MM.1S (cell line): Measurements from ENCODE around the gene CCL20.

Experiments used
- DNase-seq: peaks from one replicate; pipeline ENCODE4 v3.0.0-alpha.2; 2015
- H2AFZ ChIP-seq: fragments of 300-600 bp; sonication (generic); 2 replicates; pipeline ENCODE4 v1.6.0; 2016; ENCODE audit warnings: antibody characterized with exemption, low read length
- H3F3A ChIP-seq: fragments of 300-600 bp; sonication (generic); 2 replicates; pipeline ENCODE4 v1.6.1; 2016; ENCODE audit warnings: mild to moderate bottlenecking, antibody characterized with exemption, low read length, moderate library complexity, mixed read lengths; ENCODE audit not compliant: insufficient read depth
- H3K27ac ChIP-seq: fragments of 300-600 bp; sonication (generic); 2 replicates; pipeline ENCODE4 v1.5.1; 2016; ENCODE audit warnings: mild to moderate bottlenecking, low read length
- H3K27me3 ChIP-seq: fragments of 300-600 bp; sonication (generic); replicated peaks from 2 replicates; pipeline ENCODE4 v1.6.0; 2016; ENCODE audit warnings: low read length; ENCODE audit not compliant: insufficient read depth
- H3K36me3 ChIP-seq: fragments of 300-600 bp; sonication (generic); replicated peaks from 2 replicates; pipeline ENCODE4 v1.6.1; 2016; ENCODE audit warnings: mild to moderate bottlenecking, low read length, mixed read lengths; ENCODE audit not compliant: insufficient read depth
- H3K4me1 ChIP-seq: fragments of 300-600 bp; sonication (generic); 2 replicates; pipeline ENCODE4 v1.6.1; 2016; ENCODE audit warnings: low read length, mixed read lengths
- H3K4me2 ChIP-seq: fragments of 300-600 bp; sonication (generic); 2 replicates; pipeline ENCODE4 v1.6.0; 2016; ENCODE audit warnings: low read depth, low read length
- H3K4me3 ChIP-seq: fragments of 300-600 bp; sonication (generic); 2 replicates; pipeline ENCODE4 v1.5.1; 2016; ENCODE audit warnings: low read length, mixed read lengths
- H3K79me2 ChIP-seq: fragments of 300-600 bp; sonication (generic); 2 replicates; pipeline ENCODE4 v1.6.1; 2016; ENCODE audit warnings: mixed run types, low read length, mixed read lengths
- H3K9ac ChIP-seq: fragments of 300-600 bp; sonication (generic); 2 replicates; pipeline ENCODE4 v1.6.1; 2016; ENCODE audit warnings: low read length, mixed read lengths
- H3K9me2 ChIP-seq: fragments of 300-600 bp; sonication (generic); replicated peaks from 2 replicates; pipeline ENCODE4 v1.6.1; 2016; ENCODE audit warnings: mild to moderate bottlenecking, low read length, mixed read lengths; ENCODE audit not compliant: insufficient read depth
- H3K9me3 ChIP-seq: fragments of 300-600 bp; sonication (generic); replicated peaks from 2 replicates; pipeline ENCODE4 v1.6.1; 2016; ENCODE audit warnings: mild to moderate bottlenecking, low read length, mixed read lengths; ENCODE audit not compliant: insufficient read depth
- H4K20me1 ChIP-seq: fragments of 300-600 bp; sonication (generic); 2 replicates; pipeline ENCODE4 v1.6.1; 2016; ENCODE audit warnings: mild to moderate bottlenecking, low read length, moderate library complexity, mixed read lengths; ENCODE audit not compliant: insufficient read depth
- EZH2 ChIP-seq: fragments of 300-600 bp; sonication (generic); optimal IDR thresholded peaks from 2 replicates; pipeline ENCODE3; 2017; ENCODE audit warnings: low read depth, mild to moderate bottlenecking, antibody characterized with exemption, low read length, mixed read lengths
- EZH2phosphoT487 ChIP-seq: fragments of 300-600 bp; sonication (generic); IDR thresholded peaks from 2 replicates; pipeline ENCODE4 v1.6.1; 2018; ENCODE audit warnings: antibody characterized with exemption, low read length
- TF ChIP-seq, protein P1 (sequence below): fragments of 300-600 bp; sonication (generic); IDR thresholded peaks from 2 replicates; pipeline ENCODE4 v1.5.1; 2016; ENCODE audit warnings: antibody characterized with exemption, low read length, mixed read lengths

Gene CCL20

GRCh38 chr2:227848586-227848985 is 34.9 kb downstream of the CCL20 start:
- Histone ChIP-seq H3K27me3 (no peaks in the 10 kb centered on the region), H3K79me2 (no peaks in the 10 kb centered on the region), H3F3A (no peaks in the 10 kb centered on the region), H3K9ac (no peak overlapping the region), H3K4me2 (no peak overlapping the region), H2AFZ (no peak overlapping the region), H3K4me3 (no peak overlapping the region), H4K20me1 (no peaks in the 10 kb centered on the region), H3K9me3 (no peaks in the 10 kb centered on the region), H3K4me1 (no peaks in the 10 kb centered on the region), H3K36me3 (no peaks in the 10 kb centered on the region), H3K9me2 (no peaks in the 10 kb centered on the region), H3K27ac (no peak overlapping the region)
- TF ChIP-seq EZH2 (no peak), EZH2phosphoT487 (no peak)
- TF ChIP-seq, protein P1, sequence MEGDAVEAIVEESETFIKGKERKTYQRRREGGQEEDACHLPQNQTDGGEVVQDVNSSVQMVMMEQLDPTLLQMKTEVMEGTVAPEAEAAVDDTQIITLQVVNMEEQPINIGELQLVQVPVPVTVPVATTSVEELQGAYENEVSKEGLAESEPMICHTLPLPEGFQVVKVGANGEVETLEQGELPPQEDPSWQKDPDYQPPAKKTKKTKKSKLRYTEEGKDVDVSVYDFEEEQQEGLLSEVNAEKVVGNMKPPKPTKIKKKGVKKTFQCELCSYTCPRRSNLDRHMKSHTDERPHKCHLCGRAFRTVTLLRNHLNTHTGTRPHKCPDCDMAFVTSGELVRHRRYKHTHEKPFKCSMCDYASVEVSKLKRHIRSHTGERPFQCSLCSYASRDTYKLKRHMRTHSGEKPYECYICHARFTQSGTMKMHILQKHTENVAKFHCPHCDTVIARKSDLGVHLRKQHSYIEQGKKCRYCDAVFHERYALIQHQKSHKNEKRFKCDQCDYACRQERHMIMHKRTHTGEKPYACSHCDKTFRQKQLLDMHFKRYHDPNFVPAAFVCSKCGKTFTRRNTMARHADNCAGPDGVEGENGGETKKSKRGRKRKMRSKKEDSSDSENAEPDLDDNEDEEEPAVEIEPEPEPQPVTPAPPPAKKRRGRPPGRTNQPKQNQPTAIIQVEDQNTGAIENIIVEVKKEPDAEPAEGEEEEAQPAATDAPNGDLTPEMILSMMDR = no peak
- DNase-seq = no peak

DNA sequence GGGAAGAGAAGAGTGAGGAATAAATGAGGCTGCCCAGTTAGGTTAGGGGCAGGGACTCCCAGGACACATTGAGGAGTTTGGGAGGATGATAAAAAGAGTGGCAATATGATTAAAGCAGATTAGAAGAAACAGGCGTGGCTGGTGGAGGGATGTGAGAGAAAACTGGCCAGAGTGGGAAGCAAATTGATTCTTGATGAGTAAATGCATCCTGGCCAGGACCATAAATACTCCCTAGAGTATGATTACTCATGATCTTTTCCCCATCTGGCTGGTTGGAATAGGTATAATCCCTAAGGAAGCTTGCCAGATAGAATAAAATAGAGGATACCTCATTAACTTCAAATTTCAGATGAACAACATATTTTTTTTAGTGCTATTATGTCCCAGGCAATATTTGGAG is 36.3 kb downstream of the CCL20 start:
- no peak overlapping the region for H3K4me2 ChIP-seq
- no peaks in the 10 kb centered on the region for H3K4me1 ChIP-seq
- DNase-seq = no peak

GRCh38 chr2:227853204-227853629 is 39.6 kb downstream of the CCL20 start:
- DNase-seq = no peak
- Histone ChIP-seq H3K9me3 (no peaks in the 10 kb centered on the region), H3K4me1 (no peaks in the 10 kb centered on the region), H2AFZ (no peak overlapping the region), H3K9me2 (no peaks in the 10 kb centered on the region), H3K79me2 (no peaks in the 10 kb centered on the region), H3K4me3 (no peak overlapping the region), H4K20me1 (no peaks in the 10 kb centered on the region), H3F3A (no peaks in the 10 kb centered on the region), H3K36me3 (no peaks in the 10 kb centered on the region), H3K9ac (no peak overlapping the region), H3K27me3 (no peaks in the 10 kb centered on the region), H3K4me2 (no peak overlapping the region), H3K27ac (no peak overlapping the region)
- TF ChIP-seq EZH2 (no peak), EZH2phosphoT487 (no peak)
- TF ChIP-seq, protein P1 = no peak

More for the DNA sequence above, 36.3 kb downstream of the CCL20 start:
- Histone ChIP-seq H3F3A (no peaks in the 10 kb centered on the region), H3K4me3 (no peak overlapping the region), H3K27me3 (no peaks in the 10 kb centered on the region), H3K79me2 (no peaks in the 10 kb centered on the region), H3K36me3 (no peaks in the 10 kb centered on the region), H3K27ac (no peak overlapping the region), H3K9me3 (no peaks in the 10 kb centered on the region), H3K9me2 (no peaks in the 10 kb centered on the region), H3K9ac (no peak overlapping the region), H2AFZ (no peak overlapping the region), H4K20me1 (no peaks in the 10 kb centered on the region)
- no peak for TF ChIP-seq EZH2phosphoT487
- no peak for TF ChIP-seq EZH2
- TF ChIP-seq, protein P1 = no peak
